HG02610 (cell line): ENCODE data around the gene CACNA1S.

ENCODE experiments used
- ATAC-seq: cut with Tn5 transposase; IDR thresholded peaks from one replicate; pipeline ENCODE4 v1.9.1; 2021; ENCODE audit warnings: mild to moderate bottlenecking, moderate library complexity; ENCODE audit not compliant: unreplicated experiment

CACNA1S gene

DNA sequence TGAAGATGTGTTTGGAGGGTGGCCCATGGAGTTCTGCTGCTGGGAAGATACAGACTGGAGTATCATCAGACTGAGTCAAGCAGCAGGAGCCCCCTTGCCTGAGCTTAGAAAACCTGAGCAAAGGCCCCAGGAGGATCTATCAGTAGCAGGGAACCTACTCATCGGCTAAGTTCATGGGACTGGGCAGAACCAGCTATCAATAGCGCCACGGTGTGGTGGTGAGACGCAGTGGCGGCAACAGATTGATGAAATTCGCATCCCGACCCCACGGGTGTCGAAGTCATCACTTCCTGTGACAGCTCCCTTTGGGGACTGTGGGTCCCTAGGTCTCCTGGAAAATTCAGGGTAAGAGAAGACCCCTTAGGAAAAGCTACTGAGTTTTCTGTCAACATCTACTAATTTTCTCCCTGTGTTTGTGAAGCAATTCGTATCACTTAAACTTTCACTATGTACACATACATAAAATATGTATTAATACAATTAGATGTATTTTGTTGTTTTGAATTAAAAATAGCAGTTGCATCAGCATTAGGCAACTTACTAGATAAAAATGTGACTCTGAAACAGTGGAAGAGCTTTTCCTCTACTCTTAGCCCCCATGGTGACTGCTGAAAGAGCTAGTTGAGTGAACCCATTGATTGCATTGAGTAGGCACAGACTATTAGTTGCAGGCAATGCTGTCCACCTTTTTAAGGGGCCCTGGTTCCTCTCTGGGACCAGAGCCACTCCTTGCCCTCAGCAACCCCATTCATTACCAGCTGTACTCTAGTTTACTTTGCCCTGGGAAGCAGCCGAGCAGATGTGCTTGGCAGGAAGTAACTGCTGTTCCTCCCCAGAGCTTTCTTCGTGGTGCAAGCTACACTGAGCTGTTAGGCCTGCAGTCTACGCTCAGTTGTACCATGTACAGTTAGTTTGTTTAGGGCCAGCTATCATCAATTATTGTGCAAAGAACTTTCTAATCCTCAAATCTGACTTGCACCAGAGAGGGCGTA lies 7.3 kb upstream of the CACNA1S start:
- no peak for ATAC-seq

DNA sequence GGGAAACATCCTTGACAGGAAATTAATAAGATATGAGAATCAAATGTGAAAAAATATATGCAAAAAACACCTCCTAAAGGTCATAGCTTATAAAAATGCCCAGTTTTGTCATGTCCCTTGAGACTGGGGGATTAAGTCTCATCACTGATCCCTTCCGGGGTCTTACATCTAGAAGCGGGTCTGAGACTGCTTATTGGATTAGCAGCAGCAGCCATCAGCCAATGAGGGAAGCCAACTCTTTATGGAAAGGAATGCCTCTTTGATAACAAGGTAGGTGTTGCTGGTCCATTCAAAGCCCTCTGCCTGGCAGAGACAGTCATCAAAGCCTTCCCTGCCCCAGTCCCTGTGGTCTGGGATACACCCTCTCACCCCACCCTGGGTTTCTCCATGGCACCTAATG lies 3.9 kb upstream of the CACNA1S start:
- ATAC-seq, result no peak

DNA sequence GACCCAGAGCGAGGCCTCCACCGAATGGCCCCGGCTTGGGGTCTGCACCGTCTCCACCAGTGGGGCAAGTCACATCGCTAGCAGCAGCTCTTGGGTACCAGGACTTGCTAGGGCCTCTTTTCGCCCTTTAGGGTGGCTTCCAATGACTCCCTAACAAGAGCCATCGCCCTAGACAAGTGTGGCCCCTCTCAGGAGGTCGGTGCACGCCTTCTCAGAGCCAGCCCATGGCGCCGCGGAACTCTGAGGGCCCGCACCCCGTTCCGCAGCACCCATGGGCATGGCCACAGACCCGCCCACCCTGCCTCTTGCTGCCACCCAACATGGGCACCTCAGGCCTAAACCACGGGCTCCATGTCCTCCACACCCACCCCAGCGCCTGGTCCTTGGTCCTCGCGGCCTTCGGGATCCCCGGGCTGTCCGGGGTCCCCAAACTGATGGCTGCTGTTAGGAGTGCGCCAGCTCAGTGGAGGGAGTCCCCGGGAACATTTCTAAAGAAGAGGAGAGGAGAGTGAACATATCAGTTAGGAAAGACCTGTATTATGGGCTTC lies 3.2 kb upstream of the CACNA1S start:
- no peak for ATAC-seq

DNA sequence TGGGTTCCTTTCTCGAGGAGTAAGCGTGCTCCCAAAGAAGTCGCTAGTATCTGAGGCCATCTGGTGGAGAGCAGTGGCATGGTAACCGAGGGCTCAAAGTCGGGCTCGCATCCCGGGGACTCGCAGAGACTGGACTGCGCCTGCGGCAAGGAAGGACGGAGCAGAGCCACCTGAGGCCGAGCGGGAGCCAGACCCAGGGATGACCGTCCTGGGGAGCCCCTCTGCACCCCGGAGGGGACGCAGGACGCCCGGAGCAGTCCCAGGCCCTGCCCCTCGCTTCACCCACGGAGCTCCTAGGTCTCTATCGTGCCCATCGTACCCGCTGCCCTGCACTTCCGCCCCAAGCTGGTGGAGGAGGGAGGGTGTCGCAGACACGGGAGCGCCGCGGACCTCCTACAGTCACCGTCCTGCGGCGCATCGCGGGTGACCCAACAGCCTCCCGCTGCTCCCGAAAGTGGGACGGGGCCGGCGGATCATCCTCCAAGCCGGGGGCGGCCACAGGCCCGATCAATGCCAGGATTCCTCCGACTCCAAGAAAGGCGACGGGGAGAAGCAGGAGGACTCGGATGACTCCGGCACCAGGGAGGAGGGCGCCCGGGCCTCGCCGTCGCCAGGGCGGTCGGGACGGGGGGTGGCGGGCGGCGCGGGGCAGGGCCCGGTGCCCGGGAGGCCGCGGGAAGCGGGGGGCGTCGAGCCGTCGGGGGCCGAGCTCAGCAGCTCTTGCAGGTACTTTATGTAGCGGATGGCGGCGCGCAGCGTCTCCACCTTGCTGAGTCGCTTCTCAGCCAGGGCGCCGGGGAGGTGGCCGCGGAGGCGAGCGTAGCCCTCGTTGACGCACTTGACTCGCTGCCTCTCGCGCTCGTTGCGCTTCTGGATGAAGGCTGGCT lies 2.3 kb upstream of the CACNA1S start:
- peak; percentile 84 for ATAC-seq

DNA sequence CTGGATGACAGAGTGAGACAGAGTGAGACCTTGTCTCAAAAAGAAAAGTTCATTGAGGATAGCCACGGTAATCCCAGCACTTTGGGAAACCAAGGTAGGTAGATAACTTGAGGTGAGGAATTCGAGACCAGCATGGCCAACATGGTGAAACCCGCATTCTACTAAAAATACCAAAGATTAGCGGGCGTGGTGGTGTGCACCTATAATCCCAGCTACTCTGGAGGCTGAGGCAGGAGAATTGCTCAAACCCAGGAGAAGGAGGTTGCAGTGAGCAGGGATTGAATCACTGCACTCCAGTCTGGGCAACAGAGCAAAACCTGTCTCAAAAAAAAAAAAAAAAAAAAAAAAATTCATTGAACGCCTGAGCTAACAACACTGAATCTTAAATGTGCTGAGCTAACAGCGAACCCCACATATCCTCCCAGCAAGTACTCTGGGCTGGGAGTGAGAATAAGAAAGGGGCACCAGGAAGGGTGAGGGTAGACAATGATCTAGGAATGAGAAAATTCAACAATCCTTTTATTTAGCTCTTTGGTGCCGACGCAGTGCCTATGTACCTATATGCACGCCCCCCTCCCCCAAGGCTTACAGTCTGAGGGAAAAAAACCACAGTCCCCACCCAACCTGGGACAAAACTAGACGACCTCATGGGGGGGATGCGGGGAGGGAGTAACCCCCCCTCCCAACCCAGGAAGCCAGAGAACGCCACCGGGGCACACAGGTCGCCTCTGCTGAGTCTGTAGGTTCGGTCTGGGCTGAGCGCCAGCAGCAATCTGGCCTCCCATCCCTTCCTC lies 1.4 kb upstream of the CACNA1S start:
- no peak for ATAC-seq

DNA sequence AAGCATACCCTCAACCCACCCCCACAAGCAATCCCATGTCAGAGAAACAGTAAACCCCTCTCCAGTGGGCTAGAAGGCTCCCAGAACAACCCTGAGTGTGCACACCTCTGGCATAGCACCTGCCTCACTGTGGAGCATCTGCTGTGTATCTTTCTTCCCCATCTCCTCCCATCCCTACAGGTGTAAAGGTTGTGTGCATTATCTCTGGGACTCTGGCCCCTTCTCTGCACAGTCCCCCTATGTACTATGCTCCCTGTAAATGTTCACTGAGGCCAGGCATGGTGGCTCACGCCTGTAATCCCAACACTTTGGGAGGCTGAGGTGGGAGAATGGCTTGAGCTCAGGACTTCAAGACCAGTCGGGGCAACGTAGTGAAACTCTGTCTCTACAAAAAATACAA lies 700 bp upstream of the CACNA1S start:
- no peak for ATAC-seq

DNA sequence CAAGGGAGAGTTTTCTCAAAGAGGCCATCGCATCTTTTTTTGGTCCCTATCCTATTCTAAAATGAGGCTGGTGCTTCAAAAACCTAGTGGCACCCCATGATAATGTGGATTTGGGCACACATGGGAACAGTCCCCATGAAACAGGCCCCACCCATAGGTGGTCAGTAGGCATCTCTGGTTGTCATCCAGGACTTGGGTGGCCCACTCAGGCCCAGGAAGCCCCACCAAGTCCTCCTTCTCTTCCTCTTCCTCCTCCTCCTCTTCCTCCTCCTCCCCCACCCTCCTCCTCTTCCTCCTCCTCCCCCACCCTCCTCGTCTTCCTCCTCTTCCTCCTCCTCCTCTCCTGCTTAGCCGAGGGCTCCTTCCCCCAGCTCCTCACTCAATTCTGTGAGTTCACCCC lies 554 bp downstream of the CACNA1S start:
- ATAC-seq, result no peak

DNA sequence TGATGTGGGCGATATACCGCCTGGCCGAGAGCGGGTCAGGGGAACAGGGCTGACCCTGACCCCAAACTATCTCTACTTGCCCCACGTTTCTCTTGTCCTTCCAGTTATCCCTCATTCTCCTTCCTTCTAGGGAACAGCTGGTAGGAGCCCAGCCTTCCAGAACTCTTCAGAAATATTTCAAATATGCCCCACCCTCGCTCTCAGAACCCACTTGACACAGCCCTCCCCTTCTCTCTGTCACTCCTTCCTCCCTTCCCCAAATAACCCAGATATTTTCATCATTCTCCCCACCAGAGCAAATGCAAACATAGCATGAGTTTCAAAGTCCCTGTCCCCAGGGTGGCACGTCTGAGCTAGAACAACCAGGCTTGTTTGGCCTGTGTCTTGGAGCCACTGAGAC lies 1.1 kb downstream of the CACNA1S start:
- no peak for ATAC-seq

DNA sequence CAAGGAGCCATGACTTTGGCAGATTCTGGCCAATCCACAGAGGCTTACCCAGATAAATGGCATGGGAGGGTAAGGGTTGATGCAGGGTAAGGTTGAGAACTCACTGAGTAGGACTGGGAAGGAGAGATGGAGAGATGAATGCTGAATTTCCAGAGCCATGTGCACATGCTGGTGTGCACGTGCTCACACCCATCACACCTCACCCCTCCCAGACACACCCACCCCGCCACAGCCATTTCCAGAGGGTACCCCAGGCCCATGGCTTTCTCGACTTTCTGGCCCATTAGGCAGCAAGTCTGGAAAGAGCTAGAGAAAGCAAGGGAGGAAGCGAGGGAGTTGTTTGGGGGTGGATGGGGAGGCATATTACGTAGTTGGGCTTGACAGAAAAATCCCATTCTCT lies 1.6 kb downstream of the CACNA1S start:
- no peak for ATAC-seq

DNA sequence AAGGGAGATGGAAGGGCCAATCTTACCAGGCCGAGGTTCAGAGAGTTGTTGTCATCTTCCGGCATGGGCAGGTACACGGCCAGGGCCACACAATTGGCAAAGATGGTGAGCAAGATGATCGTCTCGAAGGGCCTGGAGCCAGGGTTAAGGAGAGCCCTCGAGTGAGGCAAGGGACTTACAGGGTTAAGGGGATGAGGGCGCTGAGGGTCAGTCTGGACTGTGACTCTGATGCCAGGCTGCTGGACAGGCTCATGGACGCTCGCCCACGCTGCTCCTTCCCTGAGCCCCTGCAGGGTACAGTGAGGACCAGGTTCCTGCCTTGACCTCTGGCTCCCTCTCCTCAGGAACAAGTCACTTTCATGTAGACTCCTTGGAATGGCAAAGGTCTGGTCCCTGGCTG lies 2.1 kb downstream of the CACNA1S start:
- ATAC-seq, result no peak

DNA sequence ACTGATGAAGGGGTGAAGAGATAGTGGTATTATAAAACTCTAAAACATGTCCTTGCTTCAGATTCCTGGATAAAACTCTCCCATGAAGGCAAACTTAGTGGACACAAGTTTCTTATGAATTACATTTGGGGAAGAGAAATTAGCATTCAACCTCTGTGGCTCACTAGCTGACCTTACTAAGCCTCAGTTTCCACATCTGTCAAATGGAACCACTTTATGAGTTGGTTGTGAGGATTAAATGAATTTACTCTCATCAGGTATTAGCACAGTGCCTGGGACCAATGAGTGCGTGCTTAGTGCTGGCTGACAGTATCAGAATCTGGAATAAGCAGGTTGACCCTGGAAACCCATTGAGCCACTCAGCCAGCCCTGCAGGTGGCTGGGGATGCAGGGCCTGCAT lies 2.6 kb downstream of the CACNA1S start:
- ATAC-seq, result no peak

DNA sequence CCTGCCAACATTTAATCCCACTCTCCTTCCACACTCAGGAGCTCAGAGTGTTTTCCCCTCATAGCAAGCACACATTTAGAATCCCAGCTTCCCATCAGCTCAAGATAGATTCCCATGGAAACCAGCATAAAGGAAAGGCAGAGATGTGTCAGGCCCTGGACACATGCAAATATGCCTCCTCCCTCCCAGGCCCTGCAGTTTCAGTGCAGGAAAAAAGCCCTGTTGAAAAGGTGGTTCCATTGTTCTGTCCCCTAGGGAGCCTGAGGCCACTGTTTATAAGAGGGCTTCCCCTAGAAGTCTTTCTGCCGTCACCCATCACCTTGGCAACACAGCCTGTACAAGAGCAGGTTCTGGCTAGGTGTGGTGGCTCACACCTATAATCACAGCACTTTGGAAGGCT lies 3.6 kb downstream of the CACNA1S start:
- ATAC-seq, result peak; percentile 75

DNA sequence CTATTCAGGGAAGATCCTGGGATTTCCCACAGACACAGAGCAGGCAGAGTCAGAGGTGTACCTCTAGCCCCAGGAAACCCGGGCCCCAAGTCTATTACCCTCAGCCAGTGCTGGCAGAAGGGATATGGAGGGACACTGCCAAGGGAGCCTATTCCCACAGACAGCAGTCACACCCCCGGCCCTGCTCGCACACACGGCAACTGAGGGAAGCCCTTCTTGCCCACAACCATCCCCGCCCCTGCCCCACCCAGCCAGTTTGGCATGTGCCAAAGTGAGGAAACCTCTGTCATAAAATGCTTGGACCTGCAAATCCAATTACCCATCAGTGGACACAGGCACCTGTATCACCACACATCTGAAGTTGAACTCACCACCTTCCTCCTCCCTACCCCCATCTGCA lies 6.5 kb downstream of the CACNA1S start:
- ATAC-seq, result no peak

DNA sequence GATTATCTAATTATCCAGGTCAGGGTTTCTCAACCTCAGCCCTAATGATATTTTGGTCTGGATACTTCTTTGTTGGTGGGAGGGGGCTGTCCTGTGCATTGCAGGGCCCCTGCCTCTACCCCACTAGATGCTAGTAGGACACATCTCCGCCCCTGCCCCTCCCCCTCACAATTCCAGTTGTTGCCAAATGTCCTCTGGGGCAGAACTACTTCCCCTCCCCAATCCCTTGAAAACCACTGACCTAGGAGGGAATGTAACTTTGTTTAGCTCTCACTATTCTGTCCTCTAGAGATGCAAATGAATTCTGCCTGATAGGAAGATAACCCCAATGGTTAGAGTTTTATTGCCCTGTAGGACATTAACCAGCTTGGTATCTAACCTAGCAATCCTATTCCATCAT lies 8.1 kb downstream of the CACNA1S start:
- no peak for ATAC-seq

DNA sequence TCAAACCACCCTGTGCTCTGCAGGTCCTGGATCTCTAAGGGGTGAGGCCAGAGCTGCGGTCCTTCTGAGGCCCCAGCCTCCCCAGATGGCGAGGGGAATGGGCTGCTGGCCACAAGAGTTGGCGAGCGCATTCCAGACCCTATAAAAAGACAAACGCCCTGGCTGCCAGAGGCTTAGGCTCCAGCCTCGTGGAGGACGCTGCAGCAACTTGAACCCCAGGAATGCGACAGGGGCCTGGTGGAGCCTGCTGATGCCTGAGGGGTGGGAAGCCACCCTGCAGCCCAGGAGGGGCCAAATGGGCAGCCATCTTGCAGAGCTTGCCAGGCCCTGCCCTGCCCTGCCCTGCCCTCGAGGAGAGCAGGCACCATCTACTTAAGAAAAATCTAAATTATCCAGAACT lies 8.6 kb downstream of the CACNA1S start:
- ATAC-seq, result no peak

DNA sequence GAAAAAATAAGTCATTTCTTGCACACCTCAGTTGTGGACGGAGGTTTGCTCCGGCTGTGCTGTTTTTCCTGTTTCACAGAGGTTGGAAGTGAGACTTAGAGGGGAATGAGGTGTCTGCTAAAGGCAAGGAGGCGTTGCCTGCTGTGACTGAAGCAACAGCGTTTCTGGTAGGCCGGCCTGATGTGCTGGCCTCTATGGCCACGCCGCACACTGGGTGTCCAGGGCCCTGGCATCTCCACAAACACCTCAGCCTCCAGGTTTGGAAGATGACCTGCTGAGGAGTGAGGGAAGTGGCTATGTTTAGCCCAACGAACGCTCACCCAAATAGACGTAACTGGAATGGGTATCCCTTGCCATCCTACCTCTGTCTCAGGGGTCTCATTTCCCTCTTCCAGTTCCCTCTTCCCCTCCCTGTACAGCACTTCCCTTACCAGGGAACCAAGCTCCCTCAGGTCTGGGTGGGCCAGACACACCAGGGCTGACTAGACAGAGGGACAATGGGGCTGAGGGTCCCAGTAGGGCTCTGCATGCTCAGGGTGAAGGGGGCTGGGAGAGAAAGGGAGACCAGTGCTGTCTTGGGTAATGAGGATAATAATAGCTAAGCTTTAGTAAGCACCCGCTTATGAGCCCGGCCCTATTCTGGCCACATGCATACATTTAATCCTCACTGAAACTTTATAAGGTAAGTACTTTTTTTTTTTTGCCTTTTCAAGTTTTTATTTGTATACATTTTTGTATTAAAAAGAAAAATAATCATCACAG lies 11.9 kb downstream of the CACNA1S start:
- ATAC-seq, result no peak

DNA sequence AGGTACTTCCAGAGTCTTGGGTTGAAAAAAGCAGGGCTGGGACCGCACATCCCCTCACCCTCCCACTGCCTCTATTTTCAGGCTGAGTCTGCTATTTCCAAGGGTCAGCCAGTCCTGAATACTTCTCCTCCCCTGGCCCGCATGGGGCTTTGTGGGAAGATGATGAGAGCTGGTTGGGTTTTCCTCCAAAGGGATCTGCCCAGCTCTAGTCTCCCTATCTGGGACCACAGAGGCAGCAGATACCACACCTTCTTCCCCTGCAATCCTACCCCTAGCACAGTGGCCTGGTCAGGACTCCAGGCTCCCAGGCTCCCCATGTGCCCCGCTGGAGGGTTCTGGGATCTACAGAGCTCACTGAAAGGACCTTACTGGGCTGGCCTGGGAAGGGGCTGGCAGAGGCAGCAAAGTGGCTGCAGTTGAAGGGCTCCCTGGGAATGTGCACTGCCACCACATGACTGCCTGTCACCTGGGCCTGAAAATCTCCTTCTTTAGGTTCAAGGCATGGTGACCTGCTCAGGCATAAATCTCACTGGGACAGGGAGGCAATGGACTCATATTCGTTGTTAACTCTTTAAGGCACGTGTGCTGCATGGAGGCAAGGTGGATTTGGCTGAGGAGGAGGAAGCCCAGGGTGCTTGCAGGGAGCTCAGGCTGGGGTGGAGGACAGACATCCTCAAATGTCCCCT lies 13.1 kb downstream of the CACNA1S start:
- no peak for ATAC-seq

DNA sequence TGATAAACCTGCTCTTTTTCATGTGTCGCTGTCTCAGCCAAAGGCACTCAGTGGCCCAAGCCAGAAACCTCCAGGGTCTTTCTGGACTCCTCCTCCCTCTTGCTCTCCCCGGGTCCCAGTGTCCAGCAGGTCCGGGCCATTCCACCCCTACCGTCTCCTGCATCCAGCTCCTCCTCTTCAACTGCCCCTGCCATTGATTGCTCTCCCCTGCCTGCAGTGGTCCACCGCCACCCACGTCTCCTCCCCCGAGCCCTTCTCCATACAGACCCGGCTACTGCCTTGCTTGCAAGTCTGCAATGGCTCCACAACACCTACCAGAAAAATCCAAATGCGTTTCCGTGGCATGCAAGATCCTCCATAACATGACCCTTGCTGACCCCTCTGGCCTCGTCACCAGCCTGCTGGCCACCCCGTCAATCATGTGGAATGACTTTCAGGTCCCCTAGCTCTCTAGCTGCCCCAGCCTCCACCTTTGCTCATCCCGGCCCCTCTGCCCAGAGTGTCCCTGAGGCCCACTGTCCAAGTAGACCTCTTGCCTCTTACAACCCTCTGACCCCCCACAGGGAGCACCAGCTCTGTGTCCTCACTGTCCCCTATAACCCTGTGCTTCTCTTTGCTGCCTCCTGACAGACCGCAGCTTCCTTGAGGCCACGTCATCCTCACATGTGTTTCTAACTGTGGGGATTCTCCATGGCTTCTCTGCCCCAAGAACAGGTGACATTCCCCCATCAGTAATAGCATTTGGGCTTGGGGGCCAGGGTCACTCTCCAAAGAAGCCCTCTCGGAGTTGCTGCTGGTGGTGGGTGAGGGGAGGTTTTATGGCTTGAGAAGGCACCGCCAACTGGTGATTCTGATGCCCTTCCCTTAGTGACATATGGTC lies 15.0 kb downstream of the CACNA1S start:
- ATAC-seq, result no peak
